ENCODE results near the gene HTATSF1.

Gene HTATSF1

GRCh38 chrX:136477026-136477425, 20.4 kb upstream of the HTATSF1 start:
- Mint-ChIP-seq H3K36me3 (ENCODE audit: low read depth) (no peaks in the 10 kb centered on the region), H3K9me3 (no peaks in the 10 kb centered on the region), H3K27me3 (ENCODE audit: low read depth) (peaks cover 5% of the 10 kb centered on the region), H3K4me1 (ENCODE audit: low read depth) (no peaks in the 10 kb centered on the region), H3K27ac (no peak overlapping the region), H3K4me3 (no peak overlapping the region)

GRCh38 chrX:136480383-136480782, 17.0 kb upstream of the HTATSF1 start:
- peaks cover 11% of the 10 kb centered on the region for H3K27me3 Mint-ChIP-seq (ENCODE audit: low read depth)
- no peak overlapping the region for H3K4me3 Mint-ChIP-seq
- no peak overlapping the region for H3K27ac Mint-ChIP-seq
- no peaks in the 10 kb centered on the region for H3K9me3 Mint-ChIP-seq
- no peaks in the 10 kb centered on the region for H3K4me1 Mint-ChIP-seq (ENCODE audit: low read depth)
- H3K36me3 Mint-ChIP-seq (ENCODE audit: low read depth) = no peaks in the 10 kb centered on the region

GRCh38 chrX:136487647-136488046, 9.7 kb upstream of the HTATSF1 start, which contains the start of gene BRS3:
BRS3 (plus strand) TSS chrX:136487947; CDS start chrX:136488115, 168 bp downstream.
- Mint-ChIP-seq H3K36me3 (ENCODE audit: low read depth) (no peaks in the 10 kb centered on the region), H3K4me1 (ENCODE audit: low read depth) (no peaks in the 10 kb centered on the region), H3K4me3 (no peak within 1 kb of the TSS), H3K27ac (no peak within 1 kb of the TSS), H3K9me3 (no peaks in the 10 kb centered on the region), H3K27me3 (ENCODE audit: low read depth) (peaks cover 57% of the 10 kb centered on the region)

GRCh38 chrX:136488706-136489105, 8.7 kb upstream of the HTATSF1 start:
- Mint-ChIP-seq H3K4me3 (no peak overlapping the region), H3K9me3 (no peaks in the 10 kb centered on the region), H3K36me3 (ENCODE audit: low read depth) (no peaks in the 10 kb centered on the region), H3K27ac (no peak overlapping the region), H3K27me3 (ENCODE audit: low read depth) (peaks cover 57% of the 10 kb centered on the region), H3K4me1 (ENCODE audit: low read depth) (no peaks in the 10 kb centered on the region)

GRCh38 chrX:136491832-136492231, 5.6 kb upstream of the HTATSF1 start:
- H3K9me3 Mint-ChIP-seq = no peaks in the 10 kb centered on the region
- no peak overlapping the region for H3K4me3 Mint-ChIP-seq
- H3K27ac Mint-ChIP-seq = no peak overlapping the region
- H3K36me3 Mint-ChIP-seq (ENCODE audit: low read depth) = no peaks in the 10 kb centered on the region
- H3K4me1 Mint-ChIP-seq (ENCODE audit: low read depth) = peaks cover 5% of the 10 kb centered on the region
- peaks cover 39% of the 10 kb centered on the region for H3K27me3 Mint-ChIP-seq (ENCODE audit: low read depth)

- H3K27ac Mint-ChIP-seq = no peak overlapping the region
- H3K4me1 Mint-ChIP-seq (ENCODE audit: low read depth) = peaks cover 5% of the 10 kb centered on the region
- H3K9me3 Mint-ChIP-seq = no peaks in the 10 kb centered on the region
- H3K36me3 Mint-ChIP-seq (ENCODE audit: low read depth) = no peaks in the 10 kb centered on the region
- no peak overlapping the region for H3K4me3 Mint-ChIP-seq
- H3K27me3 Mint-ChIP-seq (ENCODE audit: low read depth) = peaks cover 38% of the 10 kb centered on the region
These were observed 4.4 kb upstream of the HTATSF1 start for GRCh38 chrX:136493011-136493410.

- peaks cover 21% of the 10 kb centered on the region for H3K27me3 Mint-ChIP-seq (ENCODE audit: low read depth)
- peaks cover 17% of the 10 kb centered on the region for H3K4me1 Mint-ChIP-seq (ENCODE audit: low read depth)
- H3K36me3 Mint-ChIP-seq (ENCODE audit: low read depth) = peaks cover 3% of the 10 kb centered on the region
- no peaks in the 10 kb centered on the region for H3K9me3 Mint-ChIP-seq
- H3K27ac Mint-ChIP-seq = no peak overlapping the region
- no peak overlapping the region for H3K4me3 Mint-ChIP-seq
These were observed 2.3 kb upstream of the HTATSF1 start for GRCh38 chrX:136495043-136495442.

- peaks cover 12% of the 10 kb centered on the region for H3K27me3 Mint-ChIP-seq (ENCODE audit: low read depth)
These were observed 1.1 kb upstream of the HTATSF1 start for GRCh38 chrX:136496186-136496763.

GRCh38 chrX:136496764-136497555, 432 bp upstream of the HTATSF1 start:
- Mint-ChIP-seq H3K36me3 (ENCODE audit: low read depth) (peaks cover 12% of the 10 kb centered on the region), H3K4me3 (peak overlapping the region; percentile 88), H3K9me3 (no peaks in the 10 kb centered on the region), H3K27ac (peak overlapping the region; percentile 97), H3K4me1 (ENCODE audit: low read depth) (peaks cover 17% of the 10 kb centered on the region), H3K27me3 (ENCODE audit: low read depth) (peaks cover 7% of the 10 kb centered on the region)

More at GRCh38 chrX:136496186-136496763, 1.1 kb upstream of the HTATSF1 start:
- H3K4me3 Mint-ChIP-seq = peak overlapping the region; percentile 88
- peak overlapping the region; percentile 97 for H3K27ac Mint-ChIP-seq
- peaks cover 17% of the 10 kb centered on the region for H3K4me1 Mint-ChIP-seq (ENCODE audit: low read depth)
- H3K9me3 Mint-ChIP-seq = no peaks in the 10 kb centered on the region
- H3K36me3 Mint-ChIP-seq (ENCODE audit: low read depth) = peaks cover 8% of the 10 kb centered on the region

GRCh38 chrX:136519069-136519468, 21.7 kb downstream of the HTATSF1 start:
- Mint-ChIP-seq H3K9me3 (peaks cover 5% of the 10 kb centered on the region), H3K36me3 (ENCODE audit: low read depth) (peaks cover 11% of the 10 kb centered on the region), H3K4me3 (no peak overlapping the region), H3K4me1 (ENCODE audit: low read depth) (no peaks in the 10 kb centered on the region), H3K27ac (no peak overlapping the region), H3K27me3 (ENCODE audit: low read depth) (no peaks in the 10 kb centered on the region)

GRCh38 chrX:136523770-136524169, 26.4 kb downstream of the HTATSF1 start:
- H3K4me3 Mint-ChIP-seq = no peak overlapping the region
- H3K9me3 Mint-ChIP-seq = no peaks in the 10 kb centered on the region
- peaks cover 3% of the 10 kb centered on the region for H3K36me3 Mint-ChIP-seq (ENCODE audit: low read depth)
- no peaks in the 10 kb centered on the region for H3K27me3 Mint-ChIP-seq (ENCODE audit: low read depth)
- no peaks in the 10 kb centered on the region for H3K4me1 Mint-ChIP-seq (ENCODE audit: low read depth)
- H3K27ac Mint-ChIP-seq = peak overlapping the region; percentile 24

- H3K36me3 Mint-ChIP-seq (ENCODE audit: low read depth) = peaks cover 3% of the 10 kb centered on the region
These were observed 28.6 kb downstream of the HTATSF1 start for GRCh38 chrX:136525738-136526606.

GRCh38 chrX:136528645-136529315, 31.4 kb downstream of the HTATSF1 start:
- Mint-ChIP-seq H3K36me3 (ENCODE audit: low read depth) (no peaks in the 10 kb centered on the region), H3K27me3 (ENCODE audit: low read depth) (peaks cover 7% of the 10 kb centered on the region), H3K27ac (no peak overlapping the region), H3K4me3 (no peak overlapping the region), H3K4me1 (ENCODE audit: low read depth) (peaks cover 4% of the 10 kb centered on the region), H3K9me3 (no peaks in the 10 kb centered on the region)

More at GRCh38 chrX:136525738-136526606, 28.6 kb downstream of the HTATSF1 start:
- Mint-ChIP-seq H3K4me1 (ENCODE audit: low read depth) (peaks cover 4% of the 10 kb centered on the region), H3K27me3 (ENCODE audit: low read depth) (no peaks in the 10 kb centered on the region), H3K27ac (no peak overlapping the region), H3K9me3 (no peaks in the 10 kb centered on the region), H3K4me3 (no peak overlapping the region)

- peaks cover 4% of the 10 kb centered on the region for H3K4me1 Mint-ChIP-seq (ENCODE audit: low read depth)
- H3K27ac Mint-ChIP-seq = no peak overlapping the region
- no peaks in the 10 kb centered on the region for H3K9me3 Mint-ChIP-seq
- no peaks in the 10 kb centered on the region for H3K36me3 Mint-ChIP-seq (ENCODE audit: low read depth)
- H3K27me3 Mint-ChIP-seq (ENCODE audit: low read depth) = peaks cover 7% of the 10 kb centered on the region
- no peak overlapping the region for H3K4me3 Mint-ChIP-seq
These were observed 32.4 kb downstream of the HTATSF1 start for GRCh38 chrX:136529795-136530194.

Data from T-helper 1 cell treated with Interleukin-12 subunit alpha and Interleukin-12 subunit beta and Interleukin-4 antibody, amounts not matched to agents 30 μg/mL and 1 μg/mL, for 36 hours (primary cell).